ENCODE measurements around the gene USP3. TPM values are rescaled to one million over a fixed set of nuclear protein-coding genes. Genes with fewer than 3 reads are reported as not detected.

USP3 gene
- total and polyA plus RNA-seq, 10 of the 15 experiments (the other 5 are each of a cell fraction or from before 2014, with no cell fraction given), result 23.8 to 64.5 (median 50.3) TPM

DNA sequence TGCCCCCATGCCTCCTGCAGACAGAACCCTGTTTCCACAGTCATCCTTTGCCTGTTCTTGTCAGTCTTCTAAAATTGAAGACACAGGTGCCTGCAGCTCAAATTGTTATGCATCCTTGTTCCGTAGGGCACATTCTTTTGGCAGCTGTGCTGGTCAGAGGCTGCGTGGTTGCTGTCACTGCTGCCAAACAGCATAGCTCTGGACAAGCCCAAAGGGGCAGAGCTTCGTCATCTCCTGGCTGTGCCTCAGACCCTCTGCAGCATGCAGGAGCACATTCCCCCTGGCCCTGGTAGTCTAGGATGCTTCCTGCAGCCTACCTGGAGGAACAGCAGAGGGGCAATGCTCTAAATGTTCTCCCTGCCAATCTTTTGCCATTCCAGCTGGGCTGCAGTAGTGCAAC lies 90.7 kb downstream of the USP3 start:
- Histone ChIP-seq H3K4me2 (ENCODE audit: control insufficient read depth, insufficient read depth) (peak overlapping the region; percentile 51; the same call in 1 of the 2 replicates), H3K27me3 (replicated peaks in 1 of 2; ENCODE audit: control insufficient read depth in 2 of 2, insufficient read depth in 2 of 2, low read length in 1 of 2) (no peaks in the 10 kb centered on the region), H3K4me3 (no peak overlapping the region), H3K4me1 (ENCODE audit: control insufficient read depth, insufficient read depth, low read length) (peaks cover 63% of the 10 kb centered on the region), H3K9me3 (replicated peaks; ENCODE audit: control insufficient read depth, insufficient read depth, low read length) (no peaks in the 10 kb centered on the region), H3K9ac (ENCODE audit: control insufficient read depth, insufficient read depth, low read length) (no peak overlapping the region), H3K36me3 (ENCODE audit: control insufficient read depth in 2 of 2, insufficient read depth in 2 of 2, low read length in 1 of 2) (peaks cover 6 to 12% of the 10 kb centered on the region in 2 experiments; a peak in 3 of 4 replicates), H3K27ac (ENCODE audit: control insufficient read depth, insufficient read depth) (0 out of 2 replicates have a peak overlapping the region, but pooled peaks have one; percentile 1), H4K20me1 (ENCODE audit: control insufficient read depth, insufficient read depth) (no peaks in the 10 kb centered on the region), H3K79me2 (ENCODE audit: control insufficient read depth, insufficient read depth, low read length) (peaks cover 12% of the 10 kb centered on the region), H2AFZ (ENCODE audit: control insufficient read depth, low read depth, low read length) (no peak overlapping the region)
- ChIA-PET CTCF (interaction anchor here (1.1 to 11.3 kb wide), 6 partner anchors 15 to 472 kb away, joined by 3 to 272 read pairs (median 4); no protein-coding TSS in a partner anchor), SMC1A (ENCODE audit: uncharacterized antibody, unreplicated experiment) (interaction anchor here (0.8 to 9.7 kb wide), 14 partner anchors 12 to 471 kb away, joined by 3 to 150 read pairs (median 5); no protein-coding TSS in a partner anchor), RAD21 (ENCODE audit: unreplicated experiment) (interaction anchor here (0.6 to 8.2 kb wide), 12 partner anchors 20 to 186 kb away, joined by 3 to 113 read pairs (median 9); partner anchors contain the start of gene USP3), POLR2A (interaction anchor here (0.6 to 8.8 kb wide), 6 partner anchors 15 to 142 kb away, joined by 3 to 66 read pairs (median 5); partner anchors contain the start of gene USP3)
- in situ Hi-C loops (cut with MboI) (loop anchor here (25.0 kb wide), 1 partner anchor 308 kb away; the partner anchor contains the start of gene APH1B), intact Hi-C loops (cut with micrococcal nuclease; ENCODE audit: unreplicated experiment) (loop anchor here (5.0 to 10.0 kb wide), 2 partner anchors 80 to 308 kb away; no protein-coding TSS in a partner anchor)
- BruUV-seq (replicated peaks), result no TSS peak
- no peak for FAIRE-seq
- DNase-seq (ENCODE audit: low read depth, low spot score), result no peak
- 33% methylated on average over 3 of the region's 3 CpGs for WGBS (ENCODE audit: insufficient coverage, insufficient replicate concordance, low lambda C conversion rate, missing lambda C conversion rate)
- TF ChIP-seq, protein P1, sequence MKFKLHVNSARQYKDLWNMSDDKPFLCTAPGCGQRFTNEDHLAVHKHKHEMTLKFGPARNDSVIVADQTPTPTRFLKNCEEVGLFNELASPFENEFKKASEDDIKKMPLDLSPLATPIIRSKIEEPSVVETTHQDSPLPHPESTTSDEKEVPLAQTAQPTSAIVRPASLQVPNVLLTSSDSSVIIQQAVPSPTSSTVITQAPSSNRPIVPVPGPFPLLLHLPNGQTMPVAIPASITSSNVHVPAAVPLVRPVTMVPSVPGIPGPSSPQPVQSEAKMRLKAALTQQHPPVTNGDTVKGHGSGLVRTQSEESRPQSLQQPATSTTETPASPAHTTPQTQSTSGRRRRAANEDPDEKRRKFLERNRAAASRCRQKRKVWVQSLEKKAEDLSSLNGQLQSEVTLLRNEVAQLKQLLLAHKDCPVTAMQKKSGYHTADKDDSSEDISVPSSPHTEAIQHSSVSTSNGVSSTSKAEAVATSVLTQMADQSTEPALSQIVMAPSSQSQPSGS (IDR thresholded peaks at IDR 0.05; ENCODE audit: low read length), result no peak
- peak; percentile 64; the same call in 1 of the 2 replicates for TF ChIP-seq POLR2A (IDR thresholded peaks at IDR 0.05; ENCODE audit: low read depth, low read length)
- TF ChIP-seq PML (IDR thresholded peaks at IDR 0.05; ENCODE audit: low read length), result 0 out of 2 replicates have a peak, but pooled peaks have one; percentile 9
- no peak for TF ChIP-seq CBX3 (IDR thresholded peaks at IDR 0.05; ENCODE audit: borderline replicate concordance, low read depth)
- ATAC-seq, result no peak
